Stimulated activated naive CD8-positive, alpha-beta T cell treated with anti-CD3 and anti-CD28 coated beads, Interleukin-15, Interleukin-2, amounts not matched to agents 100 U/mL and 50 U/mL, for 24 hours (primary cell): ENCODE data around the gene SLC22A13.
"Not testable (repeated sequence)": the region's sequence is repeated elsewhere in the genome, so short reads cannot be mapped to it uniquely, and the experiment has no call there.

Source experiments
- ATAC-seq: fragments of 150-1000 bp; cut with Tn5 transposase; one replicate; pipeline ENCODE4 v1.10.0; 2021
- DNase-seq: peaks from one replicate; pipeline ENCODE4 v3.0.0; 2021

SLC22A13 gene

DNA sequence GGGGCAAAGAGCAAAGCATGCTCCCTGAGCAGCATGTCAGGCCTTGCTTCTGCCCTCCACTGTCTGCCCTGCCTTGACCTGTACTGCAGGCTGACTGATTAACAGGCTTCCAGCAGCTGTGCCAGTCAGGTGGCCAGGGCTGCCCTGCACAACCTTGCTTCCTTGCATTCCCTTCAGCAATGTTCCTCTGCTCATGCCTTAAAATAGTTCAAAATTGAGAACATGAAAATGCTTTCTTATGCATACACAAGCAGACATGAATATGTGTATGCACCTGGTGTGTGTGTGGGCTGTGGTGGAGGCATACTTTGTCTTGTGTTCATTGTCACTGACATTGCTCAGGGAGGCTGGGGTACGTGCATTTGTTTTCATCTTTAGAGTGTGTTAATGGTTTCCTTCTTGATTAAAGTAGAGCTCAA, 1.2 kb upstream of the SLC22A13 start:
- no peak for DNase-seq
- ATAC-seq, result no peak

GRCh38 chr3:38264779-38265178, 833 bp upstream of the SLC22A13 start:
- no peak for ATAC-seq
- no peak for DNase-seq

DNA sequence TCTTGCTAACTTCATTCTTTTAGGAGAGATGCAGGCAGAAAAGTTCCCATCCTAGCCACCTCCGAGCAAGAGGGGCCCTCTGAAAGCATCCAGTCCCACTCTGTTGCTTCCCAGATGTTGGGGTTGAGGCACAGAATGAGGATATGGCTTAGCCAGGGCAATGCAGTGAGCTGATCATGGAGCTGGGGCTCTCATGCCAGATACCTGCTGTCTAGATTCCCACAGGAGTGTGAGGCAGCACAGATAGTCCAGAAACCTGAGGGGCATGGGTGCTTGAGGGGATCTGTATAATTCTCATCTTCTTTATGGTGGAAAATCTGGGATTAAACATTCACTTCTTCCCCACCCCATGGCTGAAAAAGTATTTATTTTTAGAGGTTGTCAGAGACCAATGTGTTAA, 1.2 kb downstream of the SLC22A13 start:
- DNase-seq (no peak), ATAC-seq (no peak)

GRCh38 chr3:38267662-38268061, 2.0 kb downstream of the SLC22A13 start:
- ATAC-seq, result no peak
- DNase-seq, result no peak

DNA sequence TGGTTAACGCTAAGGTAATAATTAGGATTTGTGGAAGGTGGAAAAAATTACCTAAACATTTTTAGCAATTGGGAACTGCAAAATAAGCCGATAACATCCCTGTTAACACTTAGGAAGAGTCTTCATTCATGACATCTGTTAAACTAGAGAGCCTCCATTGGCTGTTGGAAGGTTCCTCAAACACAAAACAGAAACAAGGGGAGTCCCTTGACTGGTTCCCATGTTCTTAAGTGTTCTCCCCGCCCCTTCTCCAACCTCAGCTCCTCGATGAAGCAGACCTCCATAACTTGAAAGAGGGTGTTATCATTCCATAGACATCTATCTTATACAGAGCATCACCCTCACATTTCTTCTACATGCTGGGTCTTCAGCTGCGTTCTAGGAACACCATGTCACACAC, 2.5 kb downstream of the SLC22A13 start:
- ATAC-seq (no peak), DNase-seq (no peak)

DNA sequence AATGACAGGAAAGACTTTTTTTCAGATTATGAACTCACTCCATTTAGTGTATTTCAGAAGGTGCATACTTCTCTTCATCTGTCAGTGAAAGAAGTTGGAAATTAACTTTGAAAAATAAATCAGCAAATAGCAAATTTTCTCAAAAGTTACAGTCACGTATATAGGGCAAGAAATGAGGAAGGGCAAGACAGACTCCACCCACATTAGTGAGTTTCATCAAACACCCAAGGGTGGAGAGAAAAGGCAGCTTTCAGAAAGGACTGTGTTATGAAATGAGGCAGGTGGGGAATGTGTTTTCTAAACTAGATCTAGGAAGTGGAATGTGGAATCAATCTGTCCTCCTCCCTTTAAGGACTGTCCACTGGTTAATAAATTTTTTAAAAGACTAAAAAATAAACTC, 2.9 kb downstream of the SLC22A13 start:
- no peak for ATAC-seq
- DNase-seq, result no peak

- ATAC-seq, result no peak
- DNase-seq, result no peak
These were observed 5.0 kb downstream of the SLC22A13 start for GRCh38 chr3:38270606-38271005.

GRCh38 chr3:38271553-38271952, 5.9 kb downstream of the SLC22A13 start:
- ATAC-seq, result no peak
- DNase-seq, result no peak

DNA sequence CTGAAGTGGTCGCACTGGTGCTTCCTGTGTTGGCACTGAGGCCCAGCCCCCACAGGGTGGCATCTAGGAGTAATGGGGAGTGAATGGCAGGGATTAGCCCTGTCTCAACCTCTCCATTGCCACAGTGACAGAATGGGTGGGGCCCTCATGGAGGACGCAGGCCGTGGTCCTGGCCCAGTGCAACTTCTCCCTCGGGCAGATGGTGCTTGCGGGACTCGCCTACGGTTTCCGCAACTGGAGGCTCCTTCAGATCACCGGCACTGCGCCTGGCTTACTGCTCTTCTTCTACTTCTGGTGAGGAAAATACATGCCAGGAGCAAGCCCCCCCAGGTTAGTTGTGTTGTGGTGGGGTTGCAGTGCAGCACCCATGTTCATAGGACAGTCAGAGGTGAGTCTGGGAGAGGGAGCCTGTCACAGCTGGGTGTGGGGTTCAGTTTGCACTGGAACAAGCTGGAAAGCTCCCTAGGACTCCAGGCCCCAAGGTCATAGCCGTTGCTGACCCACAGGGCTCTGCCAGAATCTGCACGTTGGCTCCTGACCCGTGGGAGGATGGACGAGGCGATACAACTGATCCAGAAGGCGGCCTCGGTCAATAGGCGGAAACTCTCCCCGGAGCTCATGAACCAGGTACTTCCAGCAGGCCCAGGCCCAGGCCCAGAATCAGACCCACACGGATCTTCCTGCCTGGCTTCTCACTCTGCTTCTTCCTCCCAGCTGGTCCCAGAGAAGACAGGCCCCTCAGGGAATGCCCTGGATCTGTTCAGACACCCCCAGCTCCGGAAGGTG, 9.4 kb downstream of the SLC22A13 start:
- no peak for DNase-seq
- ATAC-seq, result no peak

GRCh38 chr3:38275658-38276057, 10.0 kb downstream of the SLC22A13 start:
- ATAC-seq, result no peak

GRCh38 chr3:38276081-38276916, 10.7 kb downstream of the SLC22A13 start:
- no peak for ATAC-seq

More at GRCh38 chr3:38275658-38276057, 10.0 kb downstream of the SLC22A13 start:
- DNase-seq, result no peak

DNA sequence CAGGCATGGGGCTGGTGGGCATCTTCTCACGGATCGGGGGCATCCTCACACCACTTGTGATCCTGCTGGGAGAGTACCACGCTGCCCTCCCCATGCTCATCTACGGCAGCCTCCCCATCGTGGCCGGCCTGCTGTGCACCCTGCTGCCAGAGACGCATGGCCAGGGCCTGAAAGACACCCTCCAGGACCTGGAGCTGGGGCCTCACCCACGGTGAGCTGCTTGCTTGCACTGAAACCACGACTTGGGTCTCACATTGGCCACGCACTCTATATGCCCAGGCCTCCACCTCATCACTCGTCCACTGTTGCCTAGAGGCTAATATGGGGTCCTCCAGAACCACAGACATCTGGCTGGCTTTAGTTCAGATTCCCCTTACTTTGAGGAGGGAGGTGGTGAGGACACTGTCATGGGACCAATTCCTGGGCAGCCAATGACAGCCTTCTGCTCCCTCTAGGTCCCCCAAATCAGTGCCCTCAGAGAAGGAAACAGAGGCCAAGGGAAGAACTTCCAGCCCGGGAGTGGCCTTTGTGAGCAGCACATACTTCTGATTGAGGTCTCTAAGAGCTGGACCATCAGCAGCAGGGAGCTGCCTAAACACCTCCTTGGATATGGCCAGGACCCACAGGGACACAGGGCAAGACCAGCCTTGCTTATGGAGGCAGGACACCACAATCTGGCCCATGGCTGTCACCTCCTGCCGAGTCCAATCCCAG, 11.5 kb downstream of the SLC22A13 start:
- DNase-seq, result no peak
- ATAC-seq, result no peak

More at GRCh38 chr3:38276081-38276916, 10.7 kb downstream of the SLC22A13 start:
- no peak for DNase-seq

DNA sequence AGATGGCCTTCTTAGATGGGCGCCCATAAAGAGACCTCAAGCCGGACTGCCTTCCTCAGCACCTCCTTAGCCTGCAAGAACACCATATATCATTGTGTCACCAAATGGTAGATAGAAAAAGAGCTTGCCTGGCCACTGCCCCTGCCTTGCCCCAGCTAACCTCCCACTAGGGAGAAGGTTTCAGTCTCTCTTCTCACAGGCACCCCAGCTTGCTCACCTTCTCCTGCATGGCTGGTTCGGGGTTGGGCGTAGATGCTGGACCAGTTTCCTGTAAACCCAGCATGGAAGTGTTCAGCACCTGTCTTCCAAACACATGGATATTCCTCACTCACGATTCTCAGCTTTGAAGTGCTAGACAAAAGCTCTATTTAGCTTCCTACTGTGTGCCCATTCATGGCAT, 13.2 kb downstream of the SLC22A13 start:
- DNase-seq (no peak), ATAC-seq (no peak)

GRCh38 chr3:38281895-38282686, 16.5 kb downstream of the SLC22A13 start, which contains the start of gene SLC22A14:
Gene SLC22A14 (plus strand): TSS chr3:38282294. CDS start chr3:38306027, 23,733 bp downstream.
- ATAC-seq (peak; percentile 32), DNase-seq (no peak)

- ATAC-seq, result no peak
- DNase-seq, result no peak
These were observed 18.5 kb downstream of the SLC22A13 start for GRCh38 chr3:38283810-38284755.

- ATAC-seq, result no peak
- no peak for DNase-seq
These were observed 19.1 kb downstream of the SLC22A13 start for GRCh38 chr3:38284756-38285150.

GRCh38 chr3:38289286-38290217, 23.9 kb downstream of the SLC22A13 start:
- ATAC-seq, DNase-seq: not testable (repeated sequence)

DNA sequence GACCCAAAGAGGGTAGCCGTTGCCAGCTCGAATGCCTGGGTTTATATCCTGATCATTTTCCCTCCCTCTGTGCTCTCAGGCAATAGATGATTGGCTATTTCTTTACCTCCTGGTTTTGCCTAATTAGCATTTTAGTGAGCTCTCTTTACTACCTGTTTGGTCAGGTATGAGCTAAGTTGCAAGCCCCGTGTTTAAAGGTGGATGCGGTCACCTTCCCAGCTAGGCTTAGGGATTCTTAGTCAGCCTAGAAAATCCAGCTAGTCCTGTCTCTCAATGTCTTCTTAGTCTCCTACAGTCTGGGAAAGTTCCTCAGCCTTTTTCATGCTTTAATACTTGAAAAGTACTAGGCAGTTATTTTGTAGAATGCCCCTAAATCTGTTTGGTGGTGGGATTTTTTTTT, 31.4 kb downstream of the SLC22A13 start:
- ATAC-seq, DNase-seq: not testable (repeated sequence)

- ATAC-seq (no peak), DNase-seq (no peak)
These were observed 31.9 kb downstream of the SLC22A13 start for GRCh38 chr3:38297537-38297936.
